Hepatocyte (in vitro differentiated cells): ENCODE results near the gene C5AR1. TPM values are rescaled to one million over a fixed set of nuclear protein-coding genes. Genes with fewer than 3 reads are reported as not detected.
A peak's percentile ranks its signal among the peaks of the same experiment; 100 is the strongest.
"Not testable (repeated sequence)": the region's sequence is repeated elsewhere in the genome, so short reads cannot be mapped to it uniquely, and the experiment has no call there.

Experiments used
- DNase-seq: peaks from one replicate; pipeline ENCODE4 v3.0.0-alpha.2; 2016; ENCODE audit warnings: low spot score
- H2AFZ ChIP-seq: fragments of 200-600 bp; sonication (generic); 2 replicates; pipeline ENCODE4 v1.6.0; 2016; ENCODE audit warnings: antibody characterized with exemption, mild to moderate bottlenecking
- H3K27ac ChIP-seq: fragments of 200-600 bp; sonication (generic); 2 replicates; pipeline ENCODE4 v1.5.1; 2016; ENCODE audit warnings: mild to moderate bottlenecking
- H3K27me3 ChIP-seq: fragments of 200-600 bp; sonication (generic); 2 replicates; pipeline ENCODE4 v1.6.1; 2016
- H3K36me3 ChIP-seq: fragments of 200-600 bp; sonication (generic); replicated peaks from 2 replicates; pipeline ENCODE4 v1.5.1; 2016; ENCODE audit warnings: low read depth; ENCODE audit not compliant: insufficient read depth
- H3K4me1 ChIP-seq: fragments of 200-600 bp; sonication (generic); 2 replicates; pipeline ENCODE4 v1.5.1; 2016; ENCODE audit warnings: mild to moderate bottlenecking, moderate library complexity; ENCODE audit not compliant: insufficient read depth
- H3K4me2 ChIP-seq: fragments of 200-600 bp; sonication (generic); 2 replicates; pipeline ENCODE4 v1.6.0; 2016
- H3K4me3 ChIP-seq: fragments of 200-600 bp; sonication (generic); 2 replicates; pipeline ENCODE4 v1.5.1; 2016; ENCODE audit warnings: mild to moderate bottlenecking
- H3K79me2 ChIP-seq: fragments of 200-600 bp; sonication (generic); 2 replicates; pipeline ENCODE4 v1.6.0; 2017; ENCODE audit warnings: mild to moderate bottlenecking
- H3K9me2 ChIP-seq: fragments of 200-600 bp; sonication (generic); replicated peaks from 2 replicates; pipeline ENCODE4 v1.6.0; 2017; ENCODE audit warnings: mild to moderate bottlenecking; ENCODE audit not compliant: insufficient read depth
- H3K9me3 ChIP-seq: fragments of 200-600 bp; sonication (generic); 2 replicates; pipeline ENCODE4 v1.5.1; 2016; ENCODE audit warnings: low read depth, mild to moderate bottlenecking
- H4K20me1 ChIP-seq: fragments of 200-600 bp; sonication (generic); 2 replicates; pipeline ENCODE4 v1.6.0; 2016; ENCODE audit warnings: mild to moderate bottlenecking; ENCODE audit not compliant: insufficient read depth, poor library complexity, severe bottlenecking
- EZH2 ChIP-seq: fragments of 200-600 bp; sonication (generic); IDR thresholded peaks from 2 replicates; pipeline ENCODE4 v1.6.1; 2016; ENCODE audit warnings: antibody characterized with exemption, mild to moderate bottlenecking, borderline replicate concordance
- EZH2phosphoT487 ChIP-seq: fragments of 200-600 bp; sonication (generic); IDR thresholded peaks from one replicate; pipeline ENCODE4 v1.6.1; 2018; ENCODE audit warnings: antibody characterized with exemption, mild to moderate bottlenecking, low read depth, moderate library complexity; ENCODE audit not compliant: unreplicated experiment, severe bottlenecking
- WGBS: methylation state at CpG from one replicate; pipeline ENCODE4 v1.1.6; 2016; ENCODE audit warnings: low lambda C conversion rate; ENCODE audit errors: missing lambda C conversion rate; 5-methylcytosine and 5-hydroxymethylcytosine counted together
- polyA plus RNA-seq: library from polyadenylated mRNA; unstranded; fragments of >200 nt; fragmentation: Nextera tagmentation; extraction: Ambion mirVana; gene quantifications from 2 replicates; pipeline ENCODE4 v1.2.1, GENCODE V29; 2016
- total RNA-seq: library from RNA; depleted of rRNA; stranded (reverse); fragments of >200 nt; gene quantifications from 2 replicates; pipeline ENCODE4 v1.2.3, GENCODE V29; 2014
- TF ChIP-seq, protein P1 (sequence below): fragments of 200-600 bp; sonication (generic); IDR thresholded peaks from 2 replicates; pipeline ENCODE4 v1.5.1; 2016; ENCODE audit warnings: antibody characterized with exemption, mild to moderate bottlenecking; ENCODE audit not compliant: poor library complexity

The C5AR1 gene
- total and polyA plus RNA-seq, 2 experiments from 2014 or later: 0.43 to 0.99 TPM

GRCh38 chr19:47363758-47364531, 54.3 kb downstream of the C5AR1 start:
- no peak overlapping the region for H3K27ac ChIP-seq
- 92% methylated on average over 13 of the region's 13 CpGs for WGBS

DNA sequence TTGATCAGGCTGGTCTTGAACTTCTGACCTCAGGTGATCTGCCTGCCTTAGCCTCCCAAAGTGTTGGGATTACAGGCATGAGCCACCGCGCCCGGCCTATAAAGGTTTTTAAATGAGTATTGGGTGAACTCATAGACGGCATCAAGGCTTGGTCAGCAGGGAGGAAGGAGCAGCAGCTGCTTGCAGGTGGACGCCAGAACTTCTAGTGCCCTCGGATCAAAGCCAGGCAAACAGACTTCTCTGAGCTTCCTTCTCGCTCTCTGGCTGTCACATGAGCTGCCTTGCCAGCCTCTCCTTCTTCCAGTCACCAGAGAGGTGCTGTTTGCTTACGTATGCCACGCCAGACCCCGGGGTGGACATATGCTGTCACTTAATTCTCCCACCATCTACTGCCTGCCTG, 55.8 kb downstream of the C5AR1 start:
- not testable (repeated sequence) for H3K9me2 ChIP-seq, H3K27me3 ChIP-seq, H3K4me1 ChIP-seq, H3K9me3 ChIP-seq, H3K79me2 ChIP-seq, H4K20me1 ChIP-seq, H3K36me3 ChIP-seq, DNase-seq, H3K27ac ChIP-seq, H3K4me3 ChIP-seq, H3K4me2 ChIP-seq, H2AFZ ChIP-seq
- WGBS: 93% methylated on average over 10 of the region's 10 CpGs

More at GRCh38 chr19:47363758-47364531, 54.3 kb downstream of the C5AR1 start:
- Histone ChIP-seq H3K9me2 (no peaks in the 10 kb centered on the region), H3K9me3 (no peaks in the 10 kb centered on the region), H3K4me3 (no peak overlapping the region), H2AFZ (no peak overlapping the region), H3K4me1 (no peaks in the 10 kb centered on the region), H3K27me3 (no peaks in the 10 kb centered on the region), H3K36me3 (no peaks in the 10 kb centered on the region), H4K20me1 (no peaks in the 10 kb centered on the region), H3K4me2 (no peak overlapping the region), H3K79me2 (no peaks in the 10 kb centered on the region)
- TF ChIP-seq EZH2: no peak
- no peak for TF ChIP-seq EZH2phosphoT487
- TF ChIP-seq, protein P1, sequence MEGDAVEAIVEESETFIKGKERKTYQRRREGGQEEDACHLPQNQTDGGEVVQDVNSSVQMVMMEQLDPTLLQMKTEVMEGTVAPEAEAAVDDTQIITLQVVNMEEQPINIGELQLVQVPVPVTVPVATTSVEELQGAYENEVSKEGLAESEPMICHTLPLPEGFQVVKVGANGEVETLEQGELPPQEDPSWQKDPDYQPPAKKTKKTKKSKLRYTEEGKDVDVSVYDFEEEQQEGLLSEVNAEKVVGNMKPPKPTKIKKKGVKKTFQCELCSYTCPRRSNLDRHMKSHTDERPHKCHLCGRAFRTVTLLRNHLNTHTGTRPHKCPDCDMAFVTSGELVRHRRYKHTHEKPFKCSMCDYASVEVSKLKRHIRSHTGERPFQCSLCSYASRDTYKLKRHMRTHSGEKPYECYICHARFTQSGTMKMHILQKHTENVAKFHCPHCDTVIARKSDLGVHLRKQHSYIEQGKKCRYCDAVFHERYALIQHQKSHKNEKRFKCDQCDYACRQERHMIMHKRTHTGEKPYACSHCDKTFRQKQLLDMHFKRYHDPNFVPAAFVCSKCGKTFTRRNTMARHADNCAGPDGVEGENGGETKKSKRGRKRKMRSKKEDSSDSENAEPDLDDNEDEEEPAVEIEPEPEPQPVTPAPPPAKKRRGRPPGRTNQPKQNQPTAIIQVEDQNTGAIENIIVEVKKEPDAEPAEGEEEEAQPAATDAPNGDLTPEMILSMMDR: no peak
- no peak for DNase-seq

DNA sequence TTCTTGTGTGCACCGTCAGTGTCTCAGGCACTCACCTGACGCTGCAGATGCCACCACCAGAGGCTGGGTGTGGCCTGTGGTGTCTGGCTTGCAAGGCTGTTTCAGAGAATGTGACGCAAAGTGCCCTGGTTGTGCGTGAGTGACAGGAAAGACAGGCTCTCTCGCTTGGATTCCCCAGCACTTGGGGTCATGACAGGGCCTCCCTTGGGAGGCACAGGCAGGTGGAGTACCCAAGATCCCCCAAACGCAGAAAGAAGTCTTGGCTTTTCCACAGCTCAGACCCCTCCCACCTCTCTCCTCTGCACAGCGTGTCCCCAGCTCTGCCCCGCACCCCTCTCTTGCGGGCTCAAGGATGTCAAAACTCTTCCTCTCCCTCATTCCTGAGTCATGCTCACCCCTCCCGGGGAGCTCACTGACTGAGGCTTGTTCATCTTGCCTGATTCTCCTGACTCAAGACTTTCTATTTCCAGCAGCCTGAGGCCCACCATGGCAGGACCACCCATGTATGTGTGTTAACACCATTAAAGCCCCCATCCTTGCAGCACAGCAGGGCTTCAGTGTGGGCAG, 60.5 kb downstream of the C5AR1 start:
- H2AFZ ChIP-seq: no peak overlapping the region
- H3K27ac ChIP-seq: no peak overlapping the region
- peak; percentile 35 for DNase-seq
- TF ChIP-seq EZH2phosphoT487 (no peak), EZH2 (no peak)
- TF ChIP-seq, protein P1: no peak
- no peaks in the 10 kb centered on the region for H3K79me2 ChIP-seq
- H3K9me3 ChIP-seq: no peaks in the 10 kb centered on the region
- H3K4me1 ChIP-seq: no peaks in the 10 kb centered on the region
- no peak overlapping the region for H3K4me3 ChIP-seq
- no peaks in the 10 kb centered on the region for H3K36me3 ChIP-seq
- 86% methylated on average over 10 of the region's 10 CpGs for WGBS
- H4K20me1 ChIP-seq: no peaks in the 10 kb centered on the region
- no peaks in the 10 kb centered on the region for H3K9me2 ChIP-seq
- H3K4me2 ChIP-seq: no peak overlapping the region
- H3K27me3 ChIP-seq: no peaks in the 10 kb centered on the region

DNA sequence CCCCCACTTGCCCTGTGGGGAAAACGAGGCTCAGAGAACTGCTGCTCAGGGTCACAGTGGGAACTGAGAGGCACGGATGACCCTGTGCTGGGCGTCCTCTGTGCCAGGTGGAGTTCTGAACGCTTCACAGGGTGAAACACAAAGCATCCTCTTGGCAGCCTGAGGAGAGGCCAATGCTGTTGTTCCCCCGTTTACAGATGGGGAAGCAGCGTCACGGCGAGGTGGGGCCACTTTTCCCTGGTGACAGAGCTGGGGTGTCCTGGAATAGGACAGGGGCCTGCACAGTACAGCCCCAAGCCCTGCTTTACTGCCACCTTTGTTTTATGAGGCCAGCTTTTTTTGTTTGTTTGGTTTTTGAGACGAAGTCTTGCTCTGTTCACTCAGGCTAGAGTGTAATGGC, 61.6 kb downstream of the C5AR1 start:
- H3K4me1 ChIP-seq: no peaks in the 10 kb centered on the region
- H3K27me3 ChIP-seq: no peaks in the 10 kb centered on the region
- H3K4me3 ChIP-seq: no peak overlapping the region
- no peaks in the 10 kb centered on the region for H3K36me3 ChIP-seq
- TF ChIP-seq, protein P1: no peak
- no peak for DNase-seq
- no peaks in the 10 kb centered on the region for H4K20me1 ChIP-seq
- no peak overlapping the region for H3K27ac ChIP-seq
- WGBS: 90% methylated on average over 9 of the region's 9 CpGs
- H2AFZ ChIP-seq: no peak overlapping the region
- no peaks in the 10 kb centered on the region for H3K9me2 ChIP-seq
- no peak overlapping the region for H3K4me2 ChIP-seq
- no peaks in the 10 kb centered on the region for H3K9me3 ChIP-seq
- H3K79me2 ChIP-seq: no peaks in the 10 kb centered on the region
